HL-60 (cell line): ENCODE results near the gene RASAL3.

Experiments used
- TF ChIP-seq, protein P1 (sequence below): IDR thresholded peaks from one replicate; pipeline ENCODE4 v1.5.1; 2011; ENCODE audit warnings: low read length, control low read depth, inconsistent platforms; ENCODE audit not compliant: insufficient read depth
- TF ChIP-seq, protein P2 (sequence below): IDR thresholded peaks from 2 replicates; pipeline ENCODE4 v1.6.1; 2012; ENCODE audit warnings: low read depth; ENCODE audit not compliant: insufficient replicate concordance

DNA sequence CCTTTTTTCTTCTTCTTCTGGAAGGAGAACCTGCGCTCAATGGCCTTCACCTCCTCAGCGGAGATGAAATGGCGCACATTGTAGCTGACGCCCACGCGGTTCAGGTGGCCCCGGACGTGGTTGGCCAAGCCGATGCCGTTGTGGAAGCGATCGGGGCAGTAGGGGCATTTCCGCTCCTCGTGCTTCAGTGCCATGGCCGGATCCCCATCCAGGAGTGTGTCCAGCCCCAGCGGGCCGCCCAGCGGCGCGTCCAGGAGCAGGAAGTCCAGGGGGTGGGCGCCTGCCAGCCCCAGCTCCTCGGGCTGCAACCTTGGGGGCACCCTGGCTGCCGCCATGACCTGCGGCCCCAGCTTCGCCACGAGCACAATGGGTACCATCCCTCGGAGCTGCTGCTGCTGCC, 25.8 kb downstream of the RASAL3 start:
- TF ChIP-seq, protein P1, sequence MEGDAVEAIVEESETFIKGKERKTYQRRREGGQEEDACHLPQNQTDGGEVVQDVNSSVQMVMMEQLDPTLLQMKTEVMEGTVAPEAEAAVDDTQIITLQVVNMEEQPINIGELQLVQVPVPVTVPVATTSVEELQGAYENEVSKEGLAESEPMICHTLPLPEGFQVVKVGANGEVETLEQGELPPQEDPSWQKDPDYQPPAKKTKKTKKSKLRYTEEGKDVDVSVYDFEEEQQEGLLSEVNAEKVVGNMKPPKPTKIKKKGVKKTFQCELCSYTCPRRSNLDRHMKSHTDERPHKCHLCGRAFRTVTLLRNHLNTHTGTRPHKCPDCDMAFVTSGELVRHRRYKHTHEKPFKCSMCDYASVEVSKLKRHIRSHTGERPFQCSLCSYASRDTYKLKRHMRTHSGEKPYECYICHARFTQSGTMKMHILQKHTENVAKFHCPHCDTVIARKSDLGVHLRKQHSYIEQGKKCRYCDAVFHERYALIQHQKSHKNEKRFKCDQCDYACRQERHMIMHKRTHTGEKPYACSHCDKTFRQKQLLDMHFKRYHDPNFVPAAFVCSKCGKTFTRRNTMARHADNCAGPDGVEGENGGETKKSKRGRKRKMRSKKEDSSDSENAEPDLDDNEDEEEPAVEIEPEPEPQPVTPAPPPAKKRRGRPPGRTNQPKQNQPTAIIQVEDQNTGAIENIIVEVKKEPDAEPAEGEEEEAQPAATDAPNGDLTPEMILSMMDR: no peak
- TF ChIP-seq, protein P2, sequence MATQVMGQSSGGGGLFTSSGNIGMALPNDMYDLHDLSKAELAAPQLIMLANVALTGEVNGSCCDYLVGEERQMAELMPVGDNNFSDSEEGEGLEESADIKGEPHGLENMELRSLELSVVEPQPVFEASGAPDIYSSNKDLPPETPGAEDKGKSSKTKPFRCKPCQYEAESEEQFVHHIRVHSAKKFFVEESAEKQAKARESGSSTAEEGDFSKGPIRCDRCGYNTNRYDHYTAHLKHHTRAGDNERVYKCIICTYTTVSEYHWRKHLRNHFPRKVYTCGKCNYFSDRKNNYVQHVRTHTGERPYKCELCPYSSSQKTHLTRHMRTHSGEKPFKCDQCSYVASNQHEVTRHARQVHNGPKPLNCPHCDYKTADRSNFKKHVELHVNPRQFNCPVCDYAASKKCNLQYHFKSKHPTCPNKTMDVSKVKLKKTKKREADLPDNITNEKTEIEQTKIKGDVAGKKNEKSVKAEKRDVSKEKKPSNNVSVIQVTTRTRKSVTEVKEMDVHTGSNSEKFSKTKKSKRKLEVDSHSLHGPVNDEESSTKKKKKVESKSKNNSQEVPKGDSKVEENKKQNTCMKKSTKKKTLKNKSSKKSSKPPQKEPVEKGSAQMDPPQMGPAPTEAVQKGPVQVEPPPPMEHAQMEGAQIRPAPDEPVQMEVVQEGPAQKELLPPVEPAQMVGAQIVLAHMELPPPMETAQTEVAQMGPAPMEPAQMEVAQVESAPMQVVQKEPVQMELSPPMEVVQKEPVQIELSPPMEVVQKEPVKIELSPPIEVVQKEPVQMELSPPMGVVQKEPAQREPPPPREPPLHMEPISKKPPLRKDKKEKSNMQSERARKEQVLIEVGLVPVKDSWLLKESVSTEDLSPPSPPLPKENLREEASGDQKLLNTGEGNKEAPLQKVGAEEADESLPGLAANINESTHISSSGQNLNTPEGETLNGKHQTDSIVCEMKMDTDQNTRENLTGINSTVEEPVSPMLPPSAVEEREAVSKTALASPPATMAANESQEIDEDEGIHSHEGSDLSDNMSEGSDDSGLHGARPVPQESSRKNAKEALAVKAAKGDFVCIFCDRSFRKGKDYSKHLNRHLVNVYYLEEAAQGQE: no peak
